ENCODE data around the gene UBALD2.
"Not testable (repeated sequence)": the region's sequence is repeated elsewhere in the genome, so short reads cannot be mapped to it uniquely, and the experiment has no call there.

GRCh38 chr17:76305135-76305454 is 39.9 kb downstream of the UBALD2 start:
- TF ChIP-seq CTCF (IDR thresholded peaks at IDR 0.05); POLR2A (IDR thresholded peaks at IDR 0.05; ENCODE audit: low read depth); EP300 (IDR thresholded peaks at IDR 0.05): not testable (repeated sequence)
